HAP-1 (cell line): Measurements from ENCODE around the gene BNIP1.

Experiments used
- DNase-seq, 2 experiments: peaks; one replicate each; pipeline ENCODE4 v3.0.0-alpha.2; 2016 to 2020; ENCODE audit warnings: low spot score in 2 of 2
- H3K27me3 ChIP-seq: fragments of 250-450 bp; sonication (Bioruptor Pico); 2 replicates; pipeline ENCODE4 v1.5.1; 2020; ENCODE audit warnings: low read depth, mild to moderate bottlenecking, moderate library complexity
- H3K36me3 ChIP-seq: fragments of 250-450 bp; sonication (Bioruptor Pico); replicated peaks from 2 replicates; pipeline ENCODE4 v1.5.1; 2020; ENCODE audit warnings: mild to moderate bottlenecking
- H3K4me1 ChIP-seq: fragments of 250-450 bp; sonication (Bioruptor Pico); 2 replicates; pipeline ENCODE4 v1.5.1; 2020; ENCODE audit warnings: mild to moderate bottlenecking
- H3K4me3 ChIP-seq: fragments of 250-450 bp; sonication (Bioruptor Pico); 2 replicates; pipeline ENCODE4 v1.5.1; 2020; ENCODE audit warnings: mild to moderate bottlenecking, moderate library complexity
- H3K9me3 ChIP-seq: fragments of 250-450 bp; sonication (Bioruptor Pico); 2 replicates; pipeline ENCODE4 v1.5.1; 2020; ENCODE audit warnings: mild to moderate bottlenecking, moderate library complexity
- in situ Hi-C: fragments of 300-500 bp; cut with MboI; formaldehyde crosslinking; loops from 3 replicates; pipeline ENCODE4 v1.14.3; 2020; ENCODE audit warnings: low sequenced_read_pairs, inconsistent platforms, mixed read lengths

BNIP1 gene

DNA sequence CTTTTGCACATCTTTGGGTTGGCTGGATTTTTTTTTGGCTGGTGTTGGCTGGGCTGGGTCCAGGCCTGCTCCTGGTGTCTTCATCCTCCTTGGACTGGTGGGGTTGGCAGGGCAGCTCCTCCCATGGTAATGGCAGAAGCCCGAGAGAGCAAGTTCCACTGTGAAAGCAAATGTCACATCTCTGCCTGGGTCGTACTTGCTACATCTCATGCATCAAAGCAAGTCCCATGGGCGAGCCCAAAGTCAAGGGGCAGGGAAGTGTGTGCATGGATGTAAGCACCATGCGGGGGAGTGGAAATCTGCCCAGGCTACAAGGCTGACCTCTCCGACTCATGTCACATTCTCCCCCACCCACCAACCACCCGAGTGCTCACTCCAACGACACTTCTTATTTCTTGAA is 64.0 kb downstream of the BNIP1 start:
- no peak for DNase-seq
- Histone ChIP-seq H3K9me3 (no peaks in the 10 kb centered on the region), H3K27me3 (no peaks in the 10 kb centered on the region)

GRCh38 chr5:173210877-173211276 is 66.5 kb downstream of the BNIP1 start:
- in situ Hi-C loops: no loop called here
- DNase-seq: no peak
- Histone ChIP-seq H3K9me3 (no peaks in the 10 kb centered on the region), H3K4me3 (no peak overlapping the region), H3K4me1 (no peaks in the 10 kb centered on the region), H3K27me3 (no peaks in the 10 kb centered on the region), H3K36me3 (no peaks in the 10 kb centered on the region)

More for the DNA sequence above, 64.0 kb downstream of the BNIP1 start:
- Histone ChIP-seq H3K4me3 (no peak overlapping the region), H3K4me1 (no peaks in the 10 kb centered on the region), H3K36me3 (no peaks in the 10 kb centered on the region)
- in situ Hi-C loops: no loop called here

DNA sequence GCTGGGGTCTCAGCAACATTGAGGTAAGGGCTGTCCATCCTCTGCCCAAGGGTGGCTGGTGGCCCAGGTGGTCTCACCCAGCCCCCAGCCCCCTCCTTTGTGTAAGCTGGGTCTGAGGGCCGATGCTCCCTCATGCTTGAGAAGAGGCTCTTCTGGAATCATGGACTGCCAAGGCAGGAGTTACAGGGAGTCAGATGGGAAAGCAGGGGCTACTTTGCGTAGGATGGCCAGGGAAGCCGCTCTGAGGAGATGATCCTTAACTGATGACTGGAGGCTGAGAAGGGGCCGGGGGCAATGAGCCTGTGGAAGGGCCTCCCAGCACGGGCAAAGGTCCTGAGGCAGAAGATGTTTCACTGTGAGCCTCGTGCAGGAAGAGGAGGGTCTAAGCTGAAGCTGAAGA is 67.0 kb downstream of the BNIP1 start:
- H3K36me3 ChIP-seq: no peaks in the 10 kb centered on the region
- DNase-seq: no peak
- in situ Hi-C loops: no loop called here
- no peak overlapping the region for H3K4me3 ChIP-seq
- H3K4me1 ChIP-seq: no peaks in the 10 kb centered on the region
- H3K9me3 ChIP-seq: no peaks in the 10 kb centered on the region
- no peaks in the 10 kb centered on the region for H3K27me3 ChIP-seq

DNA sequence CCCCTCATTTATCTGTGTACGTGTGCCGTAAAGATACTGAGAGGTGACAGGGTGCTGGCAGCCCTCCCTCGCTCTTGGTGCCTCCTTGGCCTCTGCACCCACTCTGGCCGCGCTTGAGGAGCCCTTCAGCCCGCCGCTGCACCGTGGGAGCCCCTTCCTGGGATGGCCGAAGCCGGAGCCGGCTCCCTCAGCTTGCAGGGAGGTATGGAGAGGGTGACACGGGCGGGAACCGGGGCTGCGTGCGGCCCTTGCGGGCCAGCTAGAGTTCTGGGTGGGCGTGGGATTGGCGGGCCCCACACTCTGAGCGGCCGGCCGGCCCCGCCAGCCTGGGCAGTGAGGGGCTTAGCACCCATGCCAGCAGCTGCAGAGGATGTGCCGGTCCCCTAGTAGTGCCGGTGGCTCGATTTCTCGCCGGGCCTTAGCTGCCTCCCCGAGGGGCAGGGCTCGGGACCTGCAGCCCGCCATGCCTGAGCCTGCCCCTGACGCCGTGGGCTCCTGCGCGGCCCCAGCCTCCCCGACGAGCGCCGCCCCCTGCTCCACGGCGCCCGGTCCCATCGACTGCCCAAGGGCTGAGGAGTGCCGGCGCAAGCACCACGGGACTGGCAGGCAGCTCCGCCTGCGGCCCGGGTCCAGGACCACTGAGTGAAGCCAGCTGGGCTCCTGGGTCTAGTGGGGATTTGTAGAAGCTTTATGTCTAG is 69.1 kb downstream of the BNIP1 start:
- Histone ChIP-seq H3K4me3 (no peak overlapping the region), H3K36me3 (no peaks in the 10 kb centered on the region), H3K27me3 (no peaks in the 10 kb centered on the region), H3K9me3 (no peaks in the 10 kb centered on the region), H3K4me1 (no peaks in the 10 kb centered on the region)
- in situ Hi-C loops: no loop called here
- no peak for DNase-seq
